M059J (cell line): ENCODE results near the gene UNC45A. TPM values are rescaled to one million over a fixed set of nuclear protein-coding genes. Genes with fewer than 3 reads are reported as not detected.

Experiments used
- DNase-seq: peaks from one replicate; pipeline ENCODE4 v3.0.0-alpha.2; 2012; ENCODE audit warnings: low read depth
- total RNA-seq: library from RNA; depleted of rRNA; stranded (reverse); fragments of >200 nt; shearing (Covaris generic); gene quantifications from 2 replicates; pipeline ENCODE4 v1.2.3, GENCODE V29; 2014

The UNC45A gene
- total RNA-seq, 1 experiment from 2014 or later, result 54.9 TPM

GRCh38 chr15:90942354-90943120 lies 7.5 kb downstream of the UNC45A start:
- DNase-seq, result no peak

DNA sequence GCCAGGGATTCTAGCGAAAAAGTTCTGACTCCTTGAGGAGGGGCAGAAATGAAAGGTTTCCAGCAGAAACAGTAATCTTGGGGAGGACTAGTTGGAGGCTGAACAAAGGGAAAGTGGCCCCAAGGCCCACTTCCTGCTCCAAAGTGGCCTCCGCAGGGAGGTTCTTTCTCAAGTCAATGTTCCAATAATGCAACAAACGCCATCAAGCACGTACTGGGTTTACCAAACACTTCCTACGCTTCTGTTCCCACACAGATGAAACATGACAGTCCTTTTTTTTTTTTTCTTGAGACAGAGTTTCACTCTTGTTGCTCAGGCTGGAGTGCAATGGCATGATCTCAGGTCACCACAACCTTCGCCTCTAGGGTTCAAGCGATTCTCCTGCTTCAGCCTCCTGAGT lies 10.0 kb downstream of the UNC45A start:
- no peak for DNase-seq

DNA sequence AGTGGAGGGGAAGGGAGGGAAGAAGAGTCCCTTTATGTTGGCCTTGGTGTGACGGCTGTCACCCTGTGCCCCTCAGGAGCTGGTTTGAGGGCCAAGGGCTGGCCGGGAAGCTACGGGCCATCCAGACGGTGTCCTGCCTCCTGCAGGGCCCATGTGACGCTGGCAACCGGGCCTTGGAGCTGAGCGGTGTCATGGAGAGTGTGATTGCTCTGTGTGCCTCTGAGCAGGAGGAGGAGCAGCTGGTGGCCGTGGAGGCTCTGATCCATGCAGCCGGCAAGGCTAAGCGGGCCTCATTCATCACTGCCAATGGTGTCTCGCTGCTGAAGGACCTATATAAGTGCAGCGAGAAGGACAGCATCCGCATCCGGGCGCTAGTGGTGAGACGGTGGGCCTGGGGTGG lies 11.5 kb downstream of the UNC45A start:
- DNase-seq, result no peak

DNA sequence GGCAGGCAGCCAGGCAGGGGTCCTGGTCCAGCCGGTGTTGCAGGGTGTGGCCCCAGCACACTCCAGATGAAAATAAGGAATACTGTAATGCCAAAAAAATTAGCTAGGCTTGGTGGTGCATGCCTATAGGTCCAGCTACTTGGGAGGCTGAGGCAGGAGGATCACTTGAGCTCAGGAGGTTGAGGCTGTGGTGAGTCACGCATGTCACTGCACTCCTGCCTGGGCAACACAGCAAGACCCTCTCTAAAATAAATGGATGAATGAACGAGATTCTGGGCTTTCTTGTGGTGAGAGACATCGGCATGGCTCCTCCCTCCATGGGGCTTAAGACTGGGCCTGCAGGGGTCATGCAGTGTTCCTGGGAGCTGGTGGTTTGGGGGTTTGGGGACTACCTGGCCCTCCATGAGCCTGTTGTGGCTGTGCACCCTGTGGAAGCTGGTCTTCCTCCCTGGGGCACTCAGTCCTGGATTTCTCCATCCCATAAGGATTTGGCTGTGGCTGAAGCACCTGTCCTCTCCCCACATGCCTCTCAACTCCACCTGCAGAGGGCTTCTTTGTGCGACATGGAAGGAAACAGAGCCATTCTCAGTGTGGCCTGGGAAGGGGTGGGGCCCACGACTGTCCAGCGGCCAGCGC lies 12.0 kb downstream of the UNC45A start:
- DNase-seq, result no peak

DNA sequence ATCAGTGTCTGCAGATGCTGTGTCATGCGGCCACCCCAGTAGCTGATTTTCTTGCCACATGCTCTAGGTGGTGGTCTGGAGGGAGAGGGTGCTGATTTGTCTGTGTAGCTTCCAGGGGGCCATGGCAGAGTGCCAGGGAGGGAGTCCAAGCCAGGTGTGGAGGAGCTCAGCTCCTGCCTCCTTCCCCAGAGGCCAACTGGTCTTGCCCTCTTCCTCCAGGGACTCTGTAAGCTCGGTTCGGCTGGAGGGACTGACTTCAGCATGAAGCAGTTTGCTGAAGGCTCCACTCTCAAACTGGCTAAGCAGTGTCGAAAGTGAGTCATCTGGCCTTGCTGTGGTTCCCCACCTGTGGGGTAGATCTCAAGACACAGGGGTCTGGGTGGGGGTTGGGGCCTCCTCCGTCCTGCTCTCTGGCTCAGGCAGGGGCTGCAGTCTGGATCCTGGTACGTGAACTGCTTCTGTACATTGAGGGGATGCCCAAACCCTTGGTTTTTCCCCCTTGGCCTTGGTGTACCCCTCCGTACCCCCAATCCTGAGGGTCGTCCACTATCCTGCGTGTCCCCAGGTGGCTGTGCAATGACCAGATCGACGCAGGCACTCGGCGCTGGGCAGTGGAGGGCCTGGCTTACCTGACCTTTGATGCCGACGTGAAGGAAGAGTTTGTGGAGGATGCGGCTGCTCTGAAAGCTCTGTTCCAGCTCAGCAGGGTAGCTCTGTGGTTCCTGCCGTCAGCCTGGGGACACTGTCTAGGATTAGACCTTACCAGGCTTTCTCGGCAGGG lies 12.7 kb downstream of the UNC45A start:
- no peak for DNase-seq

DNA sequence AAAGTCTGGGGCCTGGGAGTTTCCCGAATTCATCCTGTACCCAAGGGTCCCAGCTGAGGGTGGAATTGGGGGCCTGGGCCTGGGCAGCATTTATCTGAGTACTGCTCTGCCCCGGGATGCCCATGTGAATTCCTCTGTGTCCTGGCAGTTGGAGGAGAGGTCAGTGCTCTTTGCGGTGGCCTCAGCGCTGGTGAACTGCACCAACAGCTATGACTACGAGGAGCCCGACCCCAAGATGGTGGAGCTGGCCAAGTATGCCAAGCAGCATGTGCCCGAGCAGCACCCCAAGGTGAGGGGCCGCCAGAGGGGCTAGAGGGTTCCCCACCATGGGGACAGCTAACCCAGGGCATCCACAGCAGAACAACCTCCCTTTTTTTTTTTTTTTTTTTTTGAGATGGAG lies 13.4 kb downstream of the UNC45A start:
- DNase-seq, result no peak

DNA sequence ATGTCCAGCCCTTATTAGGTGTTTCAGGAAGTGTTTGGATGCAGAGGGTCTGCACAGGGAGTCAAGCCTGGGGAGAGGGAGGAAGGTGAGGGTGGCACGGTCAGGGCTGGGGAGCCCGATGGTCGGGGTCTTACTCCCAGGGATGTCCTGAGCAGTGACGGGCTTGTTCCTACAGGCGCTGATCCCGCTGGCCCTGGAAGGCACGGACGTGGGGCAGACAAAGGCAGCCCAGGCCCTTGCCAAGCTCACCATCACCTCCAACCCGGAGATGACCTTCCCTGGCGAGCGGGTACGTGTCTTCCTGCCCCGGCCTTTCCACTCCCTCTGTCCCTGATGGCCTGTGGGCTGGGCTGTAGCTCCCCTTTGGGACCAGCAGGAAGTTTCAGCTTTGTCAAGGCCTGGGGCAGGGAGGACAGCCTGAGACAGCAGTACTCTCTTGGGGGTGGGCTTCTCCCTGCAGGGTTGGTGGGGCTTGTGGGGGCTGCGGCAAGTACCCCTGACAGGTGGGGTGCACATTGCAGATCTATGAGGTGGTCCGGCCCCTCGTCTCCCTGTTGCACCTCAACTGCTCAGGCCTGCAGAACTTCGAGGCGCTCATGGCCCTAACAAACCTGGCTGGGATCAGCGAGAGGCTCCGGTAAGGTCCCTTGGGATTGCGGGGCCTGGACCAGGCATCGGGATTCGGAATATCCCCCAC lies 15.0 kb downstream of the UNC45A start:
- no peak for DNase-seq

GRCh38 chr15:90950676-90951075 lies 15.6 kb downstream of the UNC45A start:
- no peak for DNase-seq

- DNase-seq, result no peak
These were observed 18.0 kb downstream of the UNC45A start for GRCh38 chr15:90952901-90953677.

DNA sequence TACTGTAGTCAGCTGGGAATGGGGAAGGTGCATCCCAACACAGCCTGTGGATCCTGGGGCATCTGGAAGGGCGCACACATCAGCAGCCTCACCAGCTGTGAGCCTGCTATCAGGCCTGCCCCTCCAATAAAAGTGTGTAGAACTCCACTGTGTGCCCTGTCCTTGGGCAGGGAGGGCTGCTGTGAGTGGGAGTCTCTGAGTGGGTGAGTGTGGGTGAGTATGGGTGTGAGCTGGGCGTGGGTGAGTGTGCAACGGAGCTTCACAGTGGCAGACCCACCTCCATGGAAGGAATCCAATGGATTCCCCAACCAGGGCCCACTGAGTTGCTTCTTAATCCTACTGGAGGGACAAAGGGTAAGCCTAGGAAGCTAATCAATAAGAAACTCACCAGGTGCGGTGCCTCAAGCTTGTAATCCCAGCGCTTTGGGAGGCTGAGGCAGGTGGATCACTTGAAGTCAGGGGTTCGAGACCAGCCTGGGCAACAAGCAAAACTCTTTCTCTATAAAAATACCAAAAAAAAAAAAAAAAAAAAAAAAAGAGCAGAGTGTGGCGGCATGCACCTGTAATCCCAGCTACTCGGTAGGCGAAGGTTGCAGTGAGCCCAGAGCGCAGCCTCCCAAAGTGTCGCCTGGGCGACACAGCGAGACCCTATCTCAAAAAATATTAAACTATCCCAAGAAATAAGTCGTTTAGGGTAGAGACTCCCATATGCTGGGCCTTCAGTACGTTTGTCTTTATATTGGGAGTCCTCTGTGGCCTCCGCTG lies 19.0 kb downstream of the UNC45A start:
- DNase-seq, result no peak

GRCh38 chr15:90954712-90955623 lies 19.9 kb downstream of the UNC45A start, which contains the start of gene RCCD1:
Gene RCCD1 (plus strand): TSS chr15:90954884. CDS start chr15:90956735, 1,851 bp downstream.
- DNase-seq, result peak; percentile 88

GRCh38 chr15:90955624-90956273 lies 20.7 kb downstream of the UNC45A start:
- no peak for DNase-seq

DNA sequence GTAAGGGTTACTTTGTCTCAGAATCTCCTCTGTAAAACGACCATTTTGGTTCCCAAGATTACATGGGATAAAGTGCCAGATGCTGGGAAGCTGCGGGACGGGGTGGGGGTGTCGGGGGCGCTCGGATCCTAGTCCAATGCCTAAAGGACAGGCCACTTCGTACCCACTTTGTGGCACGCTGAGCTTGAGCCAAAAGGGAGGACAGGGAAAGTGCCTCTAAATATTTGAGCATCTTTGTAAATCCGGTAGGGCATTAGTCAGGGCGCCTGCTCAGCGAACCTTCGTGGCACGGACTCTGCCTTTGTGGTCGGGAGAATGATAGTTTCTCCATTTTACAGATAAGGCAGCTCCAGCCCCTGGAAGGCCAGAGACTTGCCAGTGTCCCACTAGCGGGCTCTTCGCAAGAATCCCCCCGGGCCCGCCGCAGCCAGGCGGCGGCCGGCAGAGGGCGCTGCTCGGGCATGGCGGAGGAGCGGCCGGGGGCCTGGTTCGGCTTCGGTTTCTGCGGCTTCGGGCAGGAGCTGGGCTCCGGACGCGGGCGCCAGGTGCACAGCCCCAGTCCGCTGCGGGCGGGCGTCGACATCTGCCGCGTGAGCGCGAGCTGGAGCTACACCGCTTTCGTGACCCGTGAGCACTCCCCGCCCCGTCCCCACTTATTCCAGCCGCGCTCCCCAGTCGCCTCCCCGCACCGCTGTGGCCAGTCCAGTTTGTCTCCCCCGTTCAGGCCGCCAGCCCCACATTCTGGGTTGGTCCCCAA lies 21.4 kb downstream of the UNC45A start:
- DNase-seq, result no peak

GRCh38 chr15:90957031-90957790 lies 22.1 kb downstream of the UNC45A start:
- DNase-seq, result no peak

- DNase-seq, result no peak
These were observed 22.7 kb downstream of the UNC45A start for GRCh38 chr15:90957791-90958190.

DNA sequence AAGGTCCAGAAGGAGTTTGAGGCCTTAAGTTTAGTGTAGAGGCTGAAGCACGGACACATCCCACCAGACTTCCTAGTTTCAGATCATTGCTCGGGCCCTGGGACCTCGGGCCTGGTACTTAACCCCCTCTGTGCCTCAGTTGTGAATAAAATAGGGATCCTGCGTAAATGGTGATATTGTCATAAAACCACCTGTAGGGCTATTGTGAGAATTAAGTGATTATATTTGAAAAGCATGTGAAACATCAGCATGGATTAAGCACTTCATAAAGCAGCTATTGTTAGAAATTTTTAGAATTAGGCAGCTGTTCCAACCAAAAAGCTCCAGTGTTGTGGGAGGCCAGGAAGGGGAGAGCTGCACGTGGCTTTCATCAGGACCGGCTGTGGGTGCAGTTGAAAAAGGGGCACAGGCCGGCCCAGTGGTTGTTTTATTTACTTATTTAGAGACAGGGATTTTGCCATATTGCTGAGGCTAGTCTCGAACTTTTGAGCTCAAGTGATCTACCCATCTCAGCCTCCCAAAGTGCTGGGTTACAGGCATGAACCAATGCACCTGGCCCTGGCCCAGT lies 24.0 kb downstream of the UNC45A start:
- DNase-seq, result no peak

DNA sequence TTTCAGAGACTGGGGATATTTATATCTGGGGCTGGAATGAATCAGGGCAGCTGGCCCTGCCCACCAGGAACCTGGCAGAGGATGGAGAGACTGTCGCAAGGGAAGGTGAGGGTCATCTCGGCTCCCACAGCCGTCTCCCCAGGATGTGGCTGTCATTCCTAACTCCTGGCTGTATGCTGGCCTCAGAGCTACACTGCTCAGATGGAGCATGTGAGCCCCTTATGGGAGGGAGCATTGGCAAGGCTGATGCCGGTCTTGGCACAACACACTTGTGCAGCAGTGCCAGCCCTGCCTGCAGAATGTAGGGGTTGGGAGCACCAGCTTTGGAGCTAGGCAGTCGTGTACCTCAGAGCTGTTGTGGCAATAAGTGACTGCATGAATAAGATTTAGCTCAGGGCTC lies 24.8 kb downstream of the UNC45A start:
- peak; percentile 33 for DNase-seq
